AG09319 (cell line): ENCODE data around the gene PCCB.

ENCODE experiments used
- DNase-seq: peaks from one replicate; pipeline ENCODE4 v3.0.0-alpha.2; 2010; ENCODE audit warnings: low read depth; ENCODE audit errors: extremely low read depth
- CTCF ChIP-seq: IDR thresholded peaks from 2 replicates; pipeline ENCODE4 v1.5.1; 2011; ENCODE audit warnings: low read depth, mild to moderate bottlenecking, inconsistent platforms, low read length, moderate library complexity

Gene PCCB

GRCh38 chr3:136236109-136236508 lies 14.0 kb upstream of the PCCB start:
- no peak for TF ChIP-seq CTCF
- no peak for DNase-seq

GRCh38 chr3:136237103-136237502 lies 13.0 kb upstream of the PCCB start:
- no peak for DNase-seq
- TF ChIP-seq CTCF = no peak

GRCh38 chr3:136237961-136238649 lies 12.0 kb upstream of the PCCB start:
- no peak for DNase-seq
- TF ChIP-seq CTCF = no peak

GRCh38 chr3:136239094-136239493 lies 11.0 kb upstream of the PCCB start:
- TF ChIP-seq CTCF = no peak
- DNase-seq = no peak

GRCh38 chr3:136245691-136246090 lies 4.4 kb upstream of the PCCB start:
- DNase-seq = no peak
- TF ChIP-seq CTCF = no peak

- DNase-seq = no peak
- no peak for TF ChIP-seq CTCF
These were observed 2.7 kb upstream of the PCCB start for GRCh38 chr3:136247436-136247835.

GRCh38 chr3:136247855-136248590 lies 2.1 kb upstream of the PCCB start:
- no peak for DNase-seq
- TF ChIP-seq CTCF = no peak
